ENCODE measurements around the gene CDH12. TPM values are rescaled to one million over a fixed set of nuclear protein-coding genes. Genes with fewer than 3 reads are reported as not detected.

The CDH12 gene
- total and polyA plus RNA-seq, 2 donors: 0.05 to 3.5 TPM

DNA sequence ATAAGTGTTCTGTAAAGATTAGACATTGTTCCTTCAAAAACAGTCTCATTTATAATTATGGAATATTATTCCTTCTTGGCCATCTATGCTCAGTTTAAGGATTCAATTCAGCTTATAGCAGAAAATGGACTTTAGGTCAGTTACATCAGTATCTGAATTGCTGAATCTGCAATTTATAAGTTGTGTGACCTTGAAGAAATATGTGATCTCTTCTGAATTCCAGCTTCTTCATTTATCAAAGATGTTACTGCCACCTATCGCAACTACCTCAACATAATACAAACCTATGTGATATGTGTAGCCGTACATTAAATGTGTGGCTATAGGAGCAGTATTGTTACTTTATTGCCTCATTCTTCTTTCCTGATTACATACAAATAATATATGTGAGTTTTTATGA, 118.2 kb downstream of the CDH12 start:
- no peak overlapping the region for H3K27ac ChIP-seq (ENCODE audit: low read depth)
- no peaks in the 10 kb centered on the region for H3K4me1 ChIP-seq (ENCODE audit: insufficient read depth)
- 95% methylated on average over 2 of the region's 2 CpGs for WGBS
- H3K4me3 ChIP-seq (ENCODE audit: low read depth, low read length): no peak overlapping the region
- no peak for DNase-seq (ENCODE audit: extremely low spot score)
- H3K36me3 ChIP-seq (ENCODE audit: insufficient read depth): no peaks in the 10 kb centered on the region

DNA sequence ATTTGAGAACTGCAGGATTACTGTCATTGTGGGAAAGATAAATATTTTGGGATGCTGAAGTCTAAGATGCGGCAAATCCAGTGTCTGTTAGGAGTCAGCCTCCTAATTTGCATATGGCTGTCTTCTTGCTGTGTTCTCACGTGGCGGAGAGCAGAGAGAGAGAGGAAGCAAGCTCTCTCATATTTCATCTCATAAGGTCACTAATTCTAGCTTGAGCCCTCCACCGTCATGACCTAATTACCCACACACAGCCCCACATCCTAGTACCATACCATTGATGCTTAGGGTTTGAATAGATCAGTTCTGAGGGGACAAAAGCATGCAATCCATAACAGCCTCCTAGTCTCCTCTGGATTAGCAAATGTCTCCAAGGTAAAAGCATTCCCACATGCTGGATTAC, 124.5 kb downstream of the CDH12 start:
- 55% methylated on average over 4 of the region's 4 CpGs for WGBS
- H3K36me3 ChIP-seq (ENCODE audit: insufficient read depth): no peaks in the 10 kb centered on the region
- DNase-seq (ENCODE audit: extremely low spot score): no peak
- no peaks in the 10 kb centered on the region for H3K4me1 ChIP-seq (ENCODE audit: insufficient read depth)
- H3K27ac ChIP-seq (ENCODE audit: low read depth): no peak overlapping the region
- H3K4me3 ChIP-seq (ENCODE audit: low read depth, low read length): no peak overlapping the region

DNA sequence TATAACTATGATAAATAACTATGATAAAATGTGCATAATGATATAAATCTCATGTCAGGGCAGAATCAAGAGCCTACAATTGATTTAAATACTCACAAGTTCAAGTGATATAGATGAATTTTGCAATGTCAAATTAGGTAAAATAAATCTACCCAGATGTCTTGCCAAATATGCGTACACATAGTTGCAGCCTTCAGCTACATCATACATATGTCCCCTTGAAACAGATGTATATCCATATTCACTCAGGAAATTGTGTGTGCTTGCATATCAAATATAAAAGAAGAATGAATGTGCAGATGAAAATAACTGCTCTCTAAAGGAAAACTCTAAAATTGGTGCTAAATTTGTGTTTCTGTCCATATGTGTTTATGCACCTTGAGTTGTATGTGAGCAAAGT, 130.7 kb downstream of the CDH12 start:
- Histone ChIP-seq H3K4me1 (ENCODE audit: insufficient read depth) (no peaks in the 10 kb centered on the region), H3K27ac (ENCODE audit: low read depth) (no peak overlapping the region), H3K36me3 (ENCODE audit: insufficient read depth) (no peaks in the 10 kb centered on the region), H3K4me3 (ENCODE audit: low read depth, low read length) (no peak overlapping the region)
- DNase-seq (ENCODE audit: extremely low spot score): no peak
- WGBS: 94% methylated on average over 1 of the region's 1 CpG

DNA sequence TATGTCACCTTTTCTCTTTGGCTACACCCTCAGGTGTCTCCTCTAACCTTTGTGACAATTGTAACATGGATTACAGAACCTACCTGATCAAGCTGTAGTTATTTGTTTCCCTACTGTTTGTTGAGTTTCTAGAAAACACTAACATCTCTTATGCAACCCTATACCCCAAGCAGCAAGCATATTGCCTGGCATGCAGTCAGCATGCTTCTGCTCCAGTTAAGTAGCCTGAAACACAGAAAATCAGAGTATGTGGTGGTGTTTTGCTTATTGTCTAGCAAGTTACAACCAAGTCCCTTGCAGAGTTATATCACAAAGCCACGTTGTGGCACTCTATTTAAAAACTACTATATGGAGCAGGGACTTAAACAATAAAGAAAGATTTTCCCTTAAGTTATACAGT, 131.1 kb downstream of the CDH12 start:
- Histone ChIP-seq H3K4me3 (ENCODE audit: low read depth, low read length) (no peak overlapping the region), H3K4me1 (ENCODE audit: insufficient read depth) (no peaks in the 10 kb centered on the region), H3K27ac (ENCODE audit: low read depth) (no peak overlapping the region), H3K36me3 (ENCODE audit: insufficient read depth) (no peaks in the 10 kb centered on the region)
- no peak for DNase-seq (ENCODE audit: extremely low spot score)
- WGBS: 58% methylated on average over 1 of the region's 1 CpG

DNA sequence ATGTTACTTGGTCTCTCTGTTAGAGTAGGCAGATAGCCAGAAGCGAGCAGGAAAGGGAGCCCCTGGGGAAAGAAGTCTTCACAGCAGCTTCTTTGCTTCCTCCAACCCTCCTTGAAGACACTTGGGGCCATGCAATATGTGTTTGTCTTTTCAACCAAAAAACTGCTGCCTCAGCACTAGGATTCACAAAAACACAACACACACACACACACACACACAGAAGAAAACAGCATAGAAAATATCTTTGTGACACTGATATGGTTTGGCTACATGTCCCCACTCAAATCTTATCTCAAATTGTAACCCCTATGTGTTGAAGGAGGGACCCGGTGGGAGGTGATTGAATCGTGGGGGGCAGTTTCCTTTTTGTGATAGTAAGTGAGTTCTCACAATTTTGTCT, 133.3 kb downstream of the CDH12 start:
- Histone ChIP-seq H3K27ac (ENCODE audit: low read depth) (no peak overlapping the region), H3K4me3 (ENCODE audit: low read depth, low read length) (no peak overlapping the region), H3K4me1 (ENCODE audit: insufficient read depth) (no peaks in the 10 kb centered on the region), H3K36me3 (ENCODE audit: insufficient read depth) (no peaks in the 10 kb centered on the region)
- DNase-seq (ENCODE audit: extremely low spot score): no peak
- 86% methylated on average over 3 of the region's 3 CpGs for WGBS

DNA sequence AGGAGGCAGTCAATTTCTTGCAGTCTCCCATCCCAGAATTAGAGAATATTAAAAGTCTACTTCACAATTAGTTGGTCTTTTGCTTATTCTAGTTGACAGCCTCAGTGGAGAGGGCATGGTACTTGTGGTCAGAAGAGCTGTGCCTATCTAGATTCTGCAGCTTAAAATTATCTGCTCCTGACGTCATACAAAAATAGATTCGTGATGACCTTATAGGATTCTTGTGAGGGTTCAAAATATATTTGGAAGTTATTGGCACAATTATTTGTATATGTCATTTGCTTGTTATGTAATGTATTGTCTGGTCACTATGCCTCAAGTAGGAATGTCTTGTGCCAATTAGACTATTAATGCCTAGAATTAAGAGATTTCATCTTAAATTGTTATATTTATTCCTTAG, 142.5 kb downstream of the CDH12 start:
- no peak for DNase-seq (ENCODE audit: extremely low spot score)
- 32% methylated on average over 2 of the region's 2 CpGs for WGBS
- Histone ChIP-seq H3K4me3 (ENCODE audit: low read depth, low read length) (no peak overlapping the region), H3K4me1 (ENCODE audit: insufficient read depth) (no peaks in the 10 kb centered on the region), H3K36me3 (ENCODE audit: insufficient read depth) (no peaks in the 10 kb centered on the region), H3K27ac (ENCODE audit: low read depth) (no peak overlapping the region)

DNA sequence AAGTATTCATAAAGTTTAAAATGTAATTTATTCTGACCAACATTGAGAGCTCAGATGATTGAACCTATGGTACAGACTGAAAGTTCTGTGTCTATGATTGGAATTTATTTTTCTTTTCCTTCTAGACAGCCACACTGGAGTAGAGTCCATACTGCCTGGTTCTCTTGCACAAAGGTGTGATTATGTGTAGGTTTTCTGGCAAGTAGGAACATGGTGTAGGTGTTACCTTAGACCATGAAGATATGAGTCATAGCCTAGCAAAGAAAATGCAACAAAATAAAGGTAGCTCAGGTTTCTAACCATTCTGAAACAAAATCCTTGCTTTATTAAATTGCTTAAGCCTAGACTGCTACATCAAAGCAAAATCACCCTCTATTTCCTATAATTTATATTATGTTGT, 143.4 kb downstream of the CDH12 start:
- no peak overlapping the region for H3K4me3 ChIP-seq (ENCODE audit: low read depth, low read length)
- no peak overlapping the region for H3K27ac ChIP-seq (ENCODE audit: low read depth)
- DNase-seq (ENCODE audit: extremely low spot score): no peak
- no peaks in the 10 kb centered on the region for H3K4me1 ChIP-seq (ENCODE audit: insufficient read depth)
- H3K36me3 ChIP-seq (ENCODE audit: insufficient read depth): no peaks in the 10 kb centered on the region

DNA sequence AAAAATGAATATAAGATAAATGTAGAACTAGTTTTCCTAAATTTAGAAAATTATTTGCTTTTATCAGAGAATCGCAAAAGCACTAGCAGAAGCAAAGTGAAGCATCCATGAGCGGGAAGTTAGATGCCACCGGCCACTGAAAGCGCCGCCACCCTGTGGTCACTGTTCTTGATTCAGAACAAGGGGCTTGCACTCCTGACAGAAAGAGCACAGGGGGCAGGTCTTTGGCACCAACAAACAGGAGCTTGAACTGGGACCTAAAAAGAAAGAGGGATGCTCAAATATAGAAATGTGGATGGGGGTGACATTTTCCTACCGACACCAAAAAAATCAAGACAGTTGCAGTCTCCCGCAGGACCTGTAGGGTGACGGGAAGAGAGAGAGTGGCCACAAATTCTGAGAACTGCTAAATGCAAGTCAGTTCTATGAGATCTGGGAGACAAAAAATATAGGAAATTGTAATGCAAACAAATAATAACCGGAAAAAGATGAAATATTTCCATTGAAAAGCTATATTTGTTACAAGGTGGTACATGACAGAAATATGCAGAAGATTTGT, 144.3 kb downstream of the CDH12 start:
- H3K36me3 ChIP-seq (ENCODE audit: insufficient read depth): no peaks in the 10 kb centered on the region
- H3K4me1 ChIP-seq (ENCODE audit: insufficient read depth): no peaks in the 10 kb centered on the region
- no peak overlapping the region for H3K4me3 ChIP-seq (ENCODE audit: low read depth, low read length)
- H3K27ac ChIP-seq (ENCODE audit: low read depth): no peak overlapping the region
- no peak for DNase-seq (ENCODE audit: extremely low spot score)
- 88% methylated on average over 9 of the region's 9 CpGs for WGBS

DNA sequence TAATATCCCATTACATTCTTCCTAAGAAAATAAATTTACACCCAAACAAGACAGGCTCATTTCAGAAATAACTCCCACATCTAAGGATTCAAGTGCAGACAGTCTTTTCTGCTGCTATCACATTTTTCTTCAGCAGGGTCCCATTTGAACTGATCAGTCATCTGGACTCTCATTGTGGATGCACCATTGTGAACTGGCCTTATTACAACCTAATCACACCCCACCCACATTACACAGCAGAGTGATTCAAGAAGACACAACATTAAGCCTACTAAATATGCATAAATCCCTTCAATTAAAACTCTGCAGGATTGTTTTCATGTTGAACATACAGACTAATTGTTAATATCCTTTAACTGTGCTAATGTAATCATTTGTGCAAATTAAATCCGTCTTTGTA, 146.2 kb downstream of the CDH12 start:
- H3K4me3 ChIP-seq (ENCODE audit: low read depth, low read length): no peak overlapping the region
- WGBS: 91% methylated on average over 1 of the region's 1 CpG
- H3K36me3 ChIP-seq (ENCODE audit: insufficient read depth): no peaks in the 10 kb centered on the region
- H3K27ac ChIP-seq (ENCODE audit: low read depth): no peak overlapping the region
- no peak for DNase-seq (ENCODE audit: extremely low spot score)
- no peaks in the 10 kb centered on the region for H3K4me1 ChIP-seq (ENCODE audit: insufficient read depth)

DNA sequence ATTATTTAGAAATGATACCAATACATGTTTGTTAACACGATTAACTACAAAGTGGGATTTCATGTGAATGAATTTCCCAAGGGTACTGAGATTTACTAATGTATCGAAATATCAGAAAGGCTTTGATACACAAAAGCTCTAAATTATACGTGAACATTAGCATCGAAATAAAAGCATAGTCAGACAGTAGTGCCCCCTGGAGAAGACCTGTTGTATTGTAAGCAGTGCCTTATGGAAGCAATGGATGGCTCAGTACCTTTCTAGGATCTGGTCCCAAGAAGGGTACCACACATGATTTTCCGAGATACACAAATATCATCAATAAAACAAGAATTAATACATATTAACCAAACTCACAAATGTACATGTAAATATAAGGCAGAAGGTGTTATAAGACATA, 153.8 kb downstream of the CDH12 start:
- no peak overlapping the region for H3K27ac ChIP-seq (ENCODE audit: low read depth)
- H3K4me1 ChIP-seq (ENCODE audit: insufficient read depth): no peaks in the 10 kb centered on the region
- no peak for DNase-seq (ENCODE audit: extremely low spot score)
- no peak overlapping the region for H3K4me3 ChIP-seq (ENCODE audit: low read depth, low read length)
- WGBS: 77% methylated on average over 5 of the region's 5 CpGs
- no peaks in the 10 kb centered on the region for H3K36me3 ChIP-seq (ENCODE audit: insufficient read depth)

DNA sequence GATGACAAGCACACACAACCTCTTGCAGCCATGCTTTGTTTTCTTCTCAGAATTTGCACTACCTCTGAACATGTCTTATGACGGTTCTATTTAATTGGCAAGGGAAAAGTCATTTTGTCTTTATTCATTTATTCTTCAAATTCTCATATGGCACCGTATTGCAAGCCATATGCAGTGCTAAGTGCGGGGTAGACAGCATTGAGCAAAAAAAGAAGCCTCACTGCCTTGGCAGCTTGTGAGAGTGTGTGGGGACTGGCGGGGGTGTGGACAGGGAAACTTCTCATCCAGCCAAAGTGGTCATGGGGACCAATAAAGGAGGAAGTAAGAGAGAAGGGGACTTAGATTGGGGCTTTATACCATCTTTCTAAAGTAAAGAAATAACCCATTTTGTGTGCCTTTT, 160.0 kb downstream of the CDH12 start:
- Histone ChIP-seq H3K36me3 (ENCODE audit: insufficient read depth) (no peaks in the 10 kb centered on the region), H3K27ac (ENCODE audit: low read depth) (no peak overlapping the region), H3K4me3 (ENCODE audit: low read depth, low read length) (no peak overlapping the region), H3K4me1 (ENCODE audit: insufficient read depth) (no peaks in the 10 kb centered on the region)
- DNase-seq (ENCODE audit: extremely low spot score): no peak
- WGBS: 67% methylated on average over 4 of the region's 4 CpGs

DNA sequence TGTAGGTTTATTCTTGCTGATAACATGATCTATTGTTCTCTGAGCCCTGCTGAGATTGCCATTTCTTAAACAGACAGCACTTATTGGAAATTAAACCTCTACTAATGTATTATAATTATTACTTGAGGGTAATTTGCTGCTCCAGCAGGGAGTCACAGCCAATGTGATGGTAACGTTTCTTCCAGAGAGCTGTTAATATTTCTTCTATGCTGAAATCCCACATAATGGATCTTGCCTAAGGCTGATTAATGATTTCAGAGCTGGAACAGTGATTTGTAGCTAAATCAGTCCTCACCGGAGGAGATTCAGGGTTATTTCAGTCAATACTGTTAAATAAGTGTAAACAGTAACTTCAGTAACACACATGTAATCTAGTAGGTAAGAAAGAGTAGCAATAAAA, 170.1 kb downstream of the CDH12 start:
- WGBS: 31% methylated on average over 2 of the region's 2 CpGs
- Histone ChIP-seq H3K4me3 (ENCODE audit: low read depth, low read length) (no peak overlapping the region), H3K36me3 (ENCODE audit: insufficient read depth) (no peaks in the 10 kb centered on the region), H3K27ac (ENCODE audit: low read depth) (no peak overlapping the region), H3K4me1 (ENCODE audit: insufficient read depth) (no peaks in the 10 kb centered on the region)
- DNase-seq (ENCODE audit: extremely low spot score): no peak

DNA sequence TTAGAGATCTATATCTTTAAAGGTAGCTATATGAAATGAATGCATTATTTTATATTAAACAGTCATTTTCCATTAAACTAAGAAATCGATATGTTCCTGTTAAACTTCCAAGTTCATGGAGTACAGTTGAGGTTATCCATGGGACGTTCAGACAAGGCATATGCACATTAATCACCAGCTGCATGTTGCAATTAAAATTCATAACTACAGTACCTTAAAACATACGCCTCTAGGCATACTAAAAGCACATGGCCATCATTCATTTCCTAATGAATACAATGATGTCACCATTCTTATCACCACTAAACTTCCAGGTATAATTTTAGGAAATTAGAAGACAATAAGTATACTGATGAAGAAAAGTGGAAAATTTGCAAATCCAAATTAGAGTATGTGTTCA, 174.3 kb downstream of the CDH12 start:
- no peak overlapping the region for H3K27ac ChIP-seq (ENCODE audit: low read depth)
- H3K4me1 ChIP-seq (ENCODE audit: insufficient read depth): no peaks in the 10 kb centered on the region
- H3K4me3 ChIP-seq (ENCODE audit: low read depth, low read length): no peak overlapping the region
- 74% methylated on average over 3 of the region's 3 CpGs for WGBS
- no peak for DNase-seq (ENCODE audit: extremely low spot score)
- H3K36me3 ChIP-seq (ENCODE audit: insufficient read depth): no peaks in the 10 kb centered on the region

DNA sequence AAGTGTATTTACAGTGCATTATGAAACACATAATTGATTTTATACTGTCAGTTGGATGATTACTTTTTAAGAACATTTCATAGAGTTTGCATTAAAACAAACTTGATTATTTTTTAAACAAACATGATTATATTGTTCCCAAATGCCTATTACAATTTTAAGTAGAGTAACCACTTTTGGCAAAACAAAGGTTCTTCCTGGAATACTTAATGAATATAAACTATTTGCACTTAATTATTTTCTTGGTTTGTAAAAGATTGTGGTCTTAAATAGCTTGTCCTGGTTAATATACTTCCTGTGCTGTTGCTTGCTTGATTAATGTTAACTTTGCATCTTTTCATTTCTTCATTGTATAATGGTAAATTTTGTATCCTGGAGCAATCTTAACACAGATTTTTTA, 180.0 kb downstream of the CDH12 start:
- Histone ChIP-seq H3K36me3 (ENCODE audit: insufficient read depth) (no peaks in the 10 kb centered on the region), H3K4me3 (ENCODE audit: low read depth, low read length) (no peak overlapping the region), H3K27ac (ENCODE audit: low read depth) (no peak overlapping the region), H3K4me1 (ENCODE audit: insufficient read depth) (no peaks in the 10 kb centered on the region)
- DNase-seq (ENCODE audit: extremely low spot score): no peak

DNA sequence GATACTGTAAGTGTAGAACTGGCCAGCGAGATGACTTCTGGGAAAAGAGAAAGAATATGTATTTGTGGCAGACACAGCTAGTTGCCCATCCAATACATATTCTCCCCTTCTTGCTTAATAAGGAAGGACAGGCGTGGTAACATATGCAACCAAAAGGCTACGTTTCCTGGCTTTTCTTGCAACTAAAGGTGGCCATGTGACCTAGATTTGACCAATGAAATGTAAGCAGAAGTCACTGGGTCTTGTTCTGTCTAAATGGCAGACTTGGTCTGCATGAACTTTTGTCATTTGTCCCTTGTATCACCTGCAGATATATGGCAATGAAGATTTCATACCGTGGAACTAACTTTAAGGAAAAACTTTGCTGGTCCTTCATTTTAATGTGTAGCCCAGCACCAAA, 183.8 kb downstream of the CDH12 start:
- H3K4me1 ChIP-seq (ENCODE audit: insufficient read depth): no peaks in the 10 kb centered on the region
- 75% methylated on average over 4 of the region's 4 CpGs for WGBS
- no peak for DNase-seq (ENCODE audit: extremely low spot score)

More for the DNA sequence above, 183.8 kb downstream of the CDH12 start:
- Histone ChIP-seq H3K4me3 (ENCODE audit: low read depth, low read length) (no peak overlapping the region), H3K36me3 (ENCODE audit: insufficient read depth) (no peaks in the 10 kb centered on the region), H3K27ac (ENCODE audit: low read depth) (no peak overlapping the region)
